ENCODE results near the gene GTPBP2.

DNA sequence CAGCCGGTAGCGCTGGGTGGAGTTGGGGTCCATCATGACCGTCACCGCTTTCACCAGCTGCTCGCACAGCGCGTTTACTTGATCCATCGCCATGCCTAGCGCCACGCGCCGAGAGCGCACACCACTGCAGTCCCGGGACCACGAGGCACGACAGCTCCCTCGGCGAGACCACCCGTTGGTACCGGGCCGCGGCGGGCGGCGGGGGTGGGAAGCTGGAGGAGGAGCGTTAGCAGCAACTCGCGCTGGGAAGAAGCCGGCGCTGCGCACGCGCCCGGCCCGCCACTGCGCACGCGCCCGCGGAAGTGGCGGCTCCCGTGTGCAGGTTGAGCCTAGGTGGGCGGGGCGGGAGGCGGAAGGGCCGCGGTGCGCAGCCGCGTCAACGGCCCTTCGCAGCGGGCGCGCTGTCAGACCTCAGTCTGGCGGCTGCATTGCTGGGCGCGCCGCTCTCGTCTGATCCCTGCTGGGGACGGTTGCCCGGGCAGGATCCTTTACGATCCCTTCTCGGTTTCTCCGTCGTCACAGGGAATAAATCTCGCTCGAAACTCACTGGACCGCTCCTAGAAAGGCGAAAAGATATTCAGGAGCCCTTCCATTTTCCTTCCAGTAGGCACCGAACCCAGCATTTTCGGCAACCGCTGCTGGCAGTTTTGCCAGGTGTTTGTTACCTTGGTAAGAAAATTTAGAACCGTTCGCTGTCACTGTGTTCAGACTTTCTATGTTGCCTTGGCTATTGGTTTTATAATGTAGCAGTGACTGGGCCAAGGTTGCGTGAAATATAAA is 53.1 kb downstream of the GTPBP2 start, which contains the start of the genes POLH and XPO5:
- TF ChIP-seq HDGF (IDR thresholded peaks at IDR 0.05; ENCODE audit: borderline replicate concordance) (no peak), ELF4 (IDR thresholded peaks at IDR 0.05) (no peak), FOXA1 (IDR thresholded peaks at IDR 0.05) (no peak), CTBP1 (IDR thresholded peaks at IDR 0.05; ENCODE audit: borderline replicate concordance) (no peak), SP1 (IDR thresholded peaks at IDR 0.05) (no peak), SUZ12 (IDR thresholded peaks at IDR 0.05) (no peak), NFRKB (IDR thresholded peaks at IDR 0.05) (no peak), ARNT (IDR thresholded peaks at IDR 0.05) (no peak), TARDBP (IDR thresholded peaks at IDR 0.05) (no peak), FOXK2 (IDR thresholded peaks at IDR 0.05) (no peak), FOXM1 (IDR thresholded peaks at IDR 0.05; ENCODE audit: borderline replicate concordance) (no peak)
- TF ChIP-seq, protein P1, sequence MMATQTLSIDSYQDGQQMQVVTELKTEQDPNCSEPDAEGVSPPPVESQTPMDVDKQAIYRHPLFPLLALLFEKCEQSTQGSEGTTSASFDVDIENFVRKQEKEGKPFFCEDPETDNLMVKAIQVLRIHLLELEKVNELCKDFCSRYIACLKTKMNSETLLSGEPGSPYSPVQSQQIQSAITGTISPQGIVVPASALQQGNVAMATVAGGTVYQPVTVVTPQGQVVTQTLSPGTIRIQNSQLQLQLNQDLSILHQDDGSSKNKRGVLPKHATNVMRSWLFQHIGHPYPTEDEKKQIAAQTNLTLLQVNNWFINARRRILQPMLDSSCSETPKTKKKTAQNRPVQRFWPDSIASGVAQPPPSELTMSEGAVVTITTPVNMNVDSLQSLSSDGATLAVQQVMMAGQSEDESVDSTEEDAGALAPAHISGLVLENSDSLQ (IDR thresholded peaks at IDR 0.05), result no peak; the same call in 1 of the 2 replicates

Data from HEK293T (cell line).